Stimulated activated CD4-positive, alpha-beta T cell treated with anti-CD3 and anti-CD28 coated beads, Interleukin-12 subunit alpha, Interleukin-12 subunit beta, amount 100 ng/mL, for 4 hours (primary cell): Measurements from ENCODE around the gene MED13L.

Experiments
- DNase-seq: peaks from one replicate; pipeline ENCODE4 v3.0.0-alpha.2; 2020

Gene MED13L

DNA sequence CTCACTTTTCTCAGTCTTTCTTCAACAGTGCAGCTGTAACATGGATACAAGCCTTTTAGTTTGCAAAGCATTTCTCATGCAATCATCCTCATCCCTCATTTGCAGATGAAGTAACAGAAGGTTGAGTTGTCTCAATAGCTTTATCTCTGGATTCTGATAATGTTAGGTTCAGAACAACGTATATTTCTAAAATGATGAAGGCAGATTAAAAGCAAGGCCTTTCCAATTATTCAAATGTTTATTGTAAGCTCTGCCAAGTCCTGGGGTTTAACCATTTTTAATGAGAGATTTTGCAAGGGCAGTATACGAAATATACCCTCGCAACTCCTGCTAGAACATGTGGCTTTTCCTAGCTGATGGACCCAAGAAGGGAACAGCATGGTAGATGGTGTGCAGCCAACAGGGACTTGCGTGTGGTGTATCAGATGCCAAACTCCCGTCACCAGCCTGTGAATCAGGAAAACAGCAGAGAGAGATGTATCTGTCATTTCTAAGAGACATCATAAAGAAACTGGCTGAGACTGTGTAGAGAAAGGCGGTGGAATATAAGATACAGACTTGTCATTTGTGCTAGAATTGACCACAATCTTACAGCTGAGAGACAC lies 319.7 kb downstream of the MED13L start:
- no peak for DNase-seq

- no peak for DNase-seq
Measured at GRCh38 chr12:115956659-115957058, 320.8 kb downstream of the MED13L start.

DNA sequence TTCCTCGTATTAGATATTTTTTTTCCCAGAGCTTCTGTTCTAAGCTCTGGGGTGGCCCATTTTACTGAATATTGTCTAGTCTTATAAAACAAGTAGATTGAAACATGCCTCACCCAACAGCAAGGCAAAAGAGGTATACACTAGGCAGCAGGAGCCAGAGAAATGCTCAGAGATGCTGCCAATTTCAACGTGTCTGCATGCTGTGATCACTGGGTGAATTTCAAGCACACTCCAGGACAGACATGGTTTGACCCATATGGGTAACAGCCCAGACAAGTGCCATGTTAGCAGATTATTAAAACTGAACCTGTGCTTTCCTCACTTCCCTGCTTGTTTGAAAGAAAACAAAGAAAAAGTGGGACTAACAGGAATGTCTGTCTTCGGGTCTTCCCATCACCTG lies 321.3 kb downstream of the MED13L start:
- DNase-seq: no peak

GRCh38 chr12:115953450-115953849 lies 324.0 kb downstream of the MED13L start:
- no peak for DNase-seq

DNA sequence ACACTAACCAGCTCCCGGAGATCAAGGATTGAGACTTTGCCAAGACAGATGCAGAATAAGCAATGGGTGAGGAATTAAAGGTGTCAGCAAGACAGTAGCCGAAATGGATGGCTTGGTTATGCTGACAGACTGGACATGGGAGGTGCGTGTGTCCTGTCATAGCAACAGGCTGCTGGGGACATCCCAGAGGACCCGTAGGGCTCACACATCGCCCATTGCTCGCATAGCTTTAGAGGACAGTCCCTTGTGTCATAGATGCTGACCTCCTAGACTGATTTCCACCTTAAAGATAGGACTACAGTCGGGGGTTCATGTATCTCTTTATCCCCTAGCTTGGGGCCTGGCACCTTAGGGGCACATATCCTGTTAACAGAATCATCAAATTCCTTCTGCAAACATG lies 324.5 kb downstream of the MED13L start:
- DNase-seq: no peak

DNA sequence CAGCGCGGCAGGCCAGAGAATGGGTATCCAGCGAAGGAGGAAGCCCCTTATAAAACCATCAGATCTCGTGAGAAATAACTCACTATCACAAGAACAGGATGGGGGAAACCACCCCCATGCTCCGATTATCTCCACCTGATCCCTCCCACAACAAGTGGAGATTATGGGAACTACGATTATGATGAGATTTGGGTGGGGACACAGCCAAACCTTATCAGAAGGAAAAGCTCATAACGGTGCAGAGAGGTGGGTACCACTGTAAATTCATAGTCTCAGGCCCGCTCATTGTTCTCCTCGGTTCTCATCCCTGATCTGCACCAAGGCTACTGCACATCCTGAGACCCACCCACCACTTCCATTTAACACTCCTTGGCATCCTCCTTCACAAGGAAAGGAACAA lies 326.5 kb downstream of the MED13L start:
- no peak for DNase-seq

DNA sequence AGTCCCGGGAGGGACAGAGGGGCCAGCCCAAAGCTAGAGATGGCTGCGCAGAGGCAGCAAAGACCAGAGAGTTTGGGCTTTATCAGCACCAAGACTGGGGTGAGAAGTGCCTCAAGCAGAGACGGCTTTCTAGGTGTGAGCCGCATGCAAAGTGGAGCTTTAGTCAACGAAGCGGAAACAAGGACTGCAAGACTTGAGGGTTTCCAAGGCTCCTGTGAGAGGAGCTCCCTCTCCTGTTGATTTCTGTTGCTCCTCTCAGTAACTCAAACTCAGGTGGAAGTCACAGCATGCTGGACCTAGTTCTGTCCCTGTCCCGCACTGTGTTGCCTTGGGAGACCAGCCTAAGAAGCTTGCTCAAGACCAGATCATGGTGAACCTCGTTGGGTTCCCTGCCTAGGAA lies 327.8 kb downstream of the MED13L start:
- DNase-seq: no peak

DNA sequence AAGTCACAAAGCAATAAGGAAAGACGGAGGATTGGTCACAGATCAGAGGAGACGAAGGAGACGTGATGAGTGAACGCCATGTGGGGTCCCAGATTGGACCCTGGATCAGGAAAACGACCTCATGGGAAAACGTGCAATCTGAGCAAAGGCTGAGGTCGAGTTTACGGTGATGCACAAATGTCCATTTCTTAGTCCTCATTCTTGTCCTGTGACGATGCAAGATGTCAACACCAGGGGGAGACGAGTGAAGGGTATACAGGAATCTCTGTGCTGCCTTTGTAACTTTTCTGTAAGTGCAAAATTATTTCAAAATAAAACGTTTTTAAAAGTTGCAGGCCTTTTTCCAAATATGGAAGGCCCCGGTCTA lies 329.8 kb downstream of the MED13L start:
- DNase-seq: no peak

GRCh38 chr12:115946867-115947695 lies 330.4 kb downstream of the MED13L start:
- DNase-seq: no peak

- DNase-seq: no peak
Measured at GRCh38 chr12:115946092-115946491, 331.4 kb downstream of the MED13L start.

DNA sequence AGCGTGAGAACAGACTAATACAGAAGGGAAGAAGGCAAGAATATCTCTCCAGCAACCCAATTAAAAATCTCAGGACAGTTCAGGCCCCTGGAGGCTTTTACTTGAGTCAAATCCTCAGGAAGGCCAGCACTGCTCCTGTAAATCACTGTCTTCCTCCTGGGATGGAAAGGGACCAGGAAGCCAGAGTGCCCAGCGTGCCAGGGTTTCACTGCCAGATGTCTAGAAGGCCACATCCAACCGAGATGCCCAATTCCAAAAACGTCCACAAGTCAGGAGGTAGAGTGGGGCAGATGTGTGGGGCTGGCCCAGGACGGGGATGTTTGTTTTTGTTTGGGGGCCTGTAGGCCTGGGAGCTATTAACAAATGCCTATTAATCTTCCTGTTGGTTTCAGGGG lies 332.0 kb downstream of the MED13L start:
- DNase-seq: no peak

- DNase-seq: no peak
Measured at GRCh38 chr12:115944837-115945490, 332.5 kb downstream of the MED13L start.

GRCh38 chr12:115944392-115944742 lies 333.1 kb downstream of the MED13L start:
- DNase-seq: no peak

GRCh38 chr12:115943630-115944391 lies 333.7 kb downstream of the MED13L start:
- DNase-seq: no peak

GRCh38 chr12:115943310-115943629 lies 334.2 kb downstream of the MED13L start:
- no peak for DNase-seq

- no peak for DNase-seq
Measured at GRCh38 chr12:115942346-115942745, 335.1 kb downstream of the MED13L start.

- DNase-seq: no peak
Measured at GRCh38 chr12:115941362-115941761, 336.1 kb downstream of the MED13L start.

- no peak for DNase-seq
Measured at GRCh38 chr12:115938794-115939377, 338.6 kb downstream of the MED13L start.

GRCh38 chr12:115936997-115937916 lies 340.2 kb downstream of the MED13L start:
- DNase-seq: no peak

- DNase-seq: no peak
Measured at GRCh38 chr12:115934877-115935276, 342.6 kb downstream of the MED13L start.

DNA sequence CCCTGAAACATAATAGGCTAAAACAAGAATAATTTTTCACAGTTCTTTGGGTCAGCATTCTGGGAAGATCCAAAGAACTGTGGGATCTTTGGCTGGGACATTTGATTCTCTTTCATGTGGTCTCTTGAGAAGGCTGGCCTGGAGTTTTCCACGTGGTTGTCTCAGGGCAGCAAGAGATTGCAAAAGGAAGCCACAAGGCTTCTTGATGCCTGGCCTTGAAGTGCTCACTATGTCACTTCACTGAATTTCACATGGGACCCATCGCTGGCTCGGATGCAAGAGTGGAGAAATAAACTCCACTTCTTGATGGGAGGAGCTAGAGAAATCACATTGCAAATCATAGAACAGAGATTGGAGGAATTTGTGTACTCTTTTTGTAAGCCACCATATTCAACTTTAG lies 343.4 kb downstream of the MED13L start:
- no peak for DNase-seq

DNA sequence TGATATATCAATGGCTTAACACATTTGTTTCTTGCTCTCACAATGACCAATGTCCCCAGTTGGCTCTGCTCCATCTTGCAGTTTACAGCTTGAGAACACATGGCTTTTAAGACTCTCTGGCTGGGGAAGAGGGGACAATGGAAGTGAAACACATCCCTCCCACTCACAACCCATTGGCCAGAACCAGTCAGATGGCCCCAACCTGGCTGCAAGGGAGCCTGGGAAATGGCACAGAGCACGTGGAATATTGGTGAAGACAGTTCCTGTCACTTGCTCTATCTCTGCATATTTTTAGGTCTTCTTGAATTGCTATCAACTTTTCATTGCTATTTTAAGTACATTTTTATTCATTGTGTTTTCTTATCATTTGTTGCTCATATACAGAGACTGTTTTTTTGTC lies 345.4 kb downstream of the MED13L start:
- no peak for DNase-seq
